SK-N-SH (cell line): ENCODE measurements around the gene CATSPERB.

Source experiments
- CHD2 ChIP-seq: fragments of 150-350 bp; IDR thresholded peaks from 2 replicates; pipeline ENCODE4 v1.6.1; 2018; ENCODE audit warnings: low read length; ENCODE audit not compliant: partially characterized antibody
- CTCF ChIP-seq: fragments of 200-600 bp; sonication (generic); IDR thresholded peaks from 2 replicates; pipeline ENCODE4 v1.6.1; 2017; ENCODE audit warnings: antibody characterized with exemption, mild to moderate bottlenecking, moderate library complexity
- EP300 ChIP-seq, 2 experiments: IDR thresholded peaks; 2 replicates each; pipeline versions ENCODE4 v1.4.0 to v1.6.1; 2012; ENCODE audit warnings: borderline replicate concordance in 1 of 2, low read depth in 1 of 2, low read length in 1 of 2
- EZH2phosphoT487 ChIP-seq: fragments of 200-600 bp; sonication (generic); IDR thresholded peaks from 2 replicates; pipeline ENCODE4 v1.6.1; 2017; ENCODE audit warnings: low read depth, mixed run types, mild to moderate bottlenecking, antibody characterized with exemption, moderate library complexity, borderline replicate concordance
- NFIC ChIP-seq: IDR thresholded peaks from 2 replicates; pipeline ENCODE4 v1.4.0; 2012; ENCODE audit warnings: borderline replicate concordance
- POLR2AphosphoS5 ChIP-seq: IDR thresholded peaks from 2 replicates; pipeline ENCODE4 v1.6.1; 2012; ENCODE audit warnings: low read depth, low read length
- RFX5 ChIP-seq: IDR thresholded peaks from 2 replicates; pipeline ENCODE4 v1.6.1; 2012; ENCODE audit warnings: mild to moderate bottlenecking, improper control_type of control experiment, low read length
- SMC3 ChIP-seq: IDR thresholded peaks from 2 replicates; pipeline ENCODE4 v1.6.1; 2012; ENCODE audit warnings: low read depth, low read length, improper control_type of control experiment
- TF ChIP-seq, protein P1 (sequence below): IDR thresholded peaks from 2 replicates; pipeline ENCODE4 v1.6.1; 2012; ENCODE audit warnings: mild to moderate bottlenecking, low read depth, low read length, moderate library complexity
- TF ChIP-seq, protein P2 (sequence below): fragments of 150-350 bp; IDR thresholded peaks from 2 replicates; pipeline ENCODE4 v1.6.1; 2017; ENCODE audit warnings: antibody characterized with exemption, low read length, low read depth, borderline replicate concordance

- TF ChIP-seq POLR2AphosphoS5 (no peak), SMC3 (no peak), RFX5 (no peak), CTCF (no peak), CHD2 (no peak), NFIC (no peak), EP300 (IDR thresholded peaks at IDR 0.05; ENCODE audit: borderline replicate concordance in 1 of 2, low read depth in 1 of 2, low read length in 1 of 2) (no peak), EZH2phosphoT487 (no peak)
- TF ChIP-seq, protein P1, sequence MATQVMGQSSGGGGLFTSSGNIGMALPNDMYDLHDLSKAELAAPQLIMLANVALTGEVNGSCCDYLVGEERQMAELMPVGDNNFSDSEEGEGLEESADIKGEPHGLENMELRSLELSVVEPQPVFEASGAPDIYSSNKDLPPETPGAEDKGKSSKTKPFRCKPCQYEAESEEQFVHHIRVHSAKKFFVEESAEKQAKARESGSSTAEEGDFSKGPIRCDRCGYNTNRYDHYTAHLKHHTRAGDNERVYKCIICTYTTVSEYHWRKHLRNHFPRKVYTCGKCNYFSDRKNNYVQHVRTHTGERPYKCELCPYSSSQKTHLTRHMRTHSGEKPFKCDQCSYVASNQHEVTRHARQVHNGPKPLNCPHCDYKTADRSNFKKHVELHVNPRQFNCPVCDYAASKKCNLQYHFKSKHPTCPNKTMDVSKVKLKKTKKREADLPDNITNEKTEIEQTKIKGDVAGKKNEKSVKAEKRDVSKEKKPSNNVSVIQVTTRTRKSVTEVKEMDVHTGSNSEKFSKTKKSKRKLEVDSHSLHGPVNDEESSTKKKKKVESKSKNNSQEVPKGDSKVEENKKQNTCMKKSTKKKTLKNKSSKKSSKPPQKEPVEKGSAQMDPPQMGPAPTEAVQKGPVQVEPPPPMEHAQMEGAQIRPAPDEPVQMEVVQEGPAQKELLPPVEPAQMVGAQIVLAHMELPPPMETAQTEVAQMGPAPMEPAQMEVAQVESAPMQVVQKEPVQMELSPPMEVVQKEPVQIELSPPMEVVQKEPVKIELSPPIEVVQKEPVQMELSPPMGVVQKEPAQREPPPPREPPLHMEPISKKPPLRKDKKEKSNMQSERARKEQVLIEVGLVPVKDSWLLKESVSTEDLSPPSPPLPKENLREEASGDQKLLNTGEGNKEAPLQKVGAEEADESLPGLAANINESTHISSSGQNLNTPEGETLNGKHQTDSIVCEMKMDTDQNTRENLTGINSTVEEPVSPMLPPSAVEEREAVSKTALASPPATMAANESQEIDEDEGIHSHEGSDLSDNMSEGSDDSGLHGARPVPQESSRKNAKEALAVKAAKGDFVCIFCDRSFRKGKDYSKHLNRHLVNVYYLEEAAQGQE = no peak
- TF ChIP-seq, protein P2, sequence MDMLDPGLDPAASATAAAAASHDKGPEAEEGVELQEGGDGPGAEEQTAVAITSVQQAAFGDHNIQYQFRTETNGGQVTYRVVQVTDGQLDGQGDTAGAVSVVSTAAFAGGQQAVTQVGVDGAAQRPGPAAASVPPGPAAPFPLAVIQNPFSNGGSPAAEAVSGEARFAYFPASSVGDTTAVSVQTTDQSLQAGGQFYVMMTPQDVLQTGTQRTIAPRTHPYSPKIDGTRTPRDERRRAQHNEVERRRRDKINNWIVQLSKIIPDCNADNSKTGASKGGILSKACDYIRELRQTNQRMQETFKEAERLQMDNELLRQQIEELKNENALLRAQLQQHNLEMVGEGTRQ = no peak
Observed at GRCh38 chr14:91533623-91534022, 198.3 kb downstream of the CATSPERB start.
